ENCODE data around the gene ZNF507. TPM values are rescaled to one million over a fixed set of nuclear protein-coding genes. Genes with fewer than 3 reads are reported as not detected.

Gene ZNF507
- total and polyA plus RNA-seq, 12 donors: 2.7 to 26.6 (median 17.4) TPM

- ATAC-seq (no peak), DNase-seq (no peak)
- intact Hi-C loops (cut with DNase I): no loop called here
- Histone ChIP-seq H3K36me3 (no peaks in the 10 kb centered on the region), H3K9me3 (no peaks in the 10 kb centered on the region), H3K4me3 (no peak overlapping the region), H3K4me1 (no peaks in the 10 kb centered on the region), H3K27me3 (peaks cover 0 to 54% (median 21%) of the 10 kb centered on the region in 7 donors), H3K27ac (no peak overlapping the region)
- 47 to 53% methylated on average over 6 of the region's 6 CpGs for WGBS, 2 donors
- no peak for TF ChIP-seq CTCF (IDR thresholded peaks at IDR 0.05)
Measured at GRCh38 chr19:32313569-32314265, 31.7 kb upstream of the ZNF507 start.

GRCh38 chr19:32316034-32316433 is 29.4 kb upstream of the ZNF507 start:
- no peak for DNase-seq
- no peaks in the 10 kb centered on the region for H3K4me1 ChIP-seq
- H3K27ac ChIP-seq: no peak overlapping the region
- ATAC-seq: no peak
- H3K9me3 ChIP-seq: no peaks in the 10 kb centered on the region
- 72 to 73% methylated on average over 6 of the region's 6 CpGs for WGBS, 2 donors
- no peak overlapping the region for H3K4me3 ChIP-seq
- no peak for TF ChIP-seq CTCF (IDR thresholded peaks at IDR 0.05)
- H3K27me3 ChIP-seq: peaks cover 0 to 54% (median 9%) of the 10 kb centered on the region in 7 donors
- intact Hi-C loops (cut with DNase I): no loop called here
- H3K36me3 ChIP-seq: no peaks in the 10 kb centered on the region

GRCh38 chr19:32317086-32317485 is 28.3 kb upstream of the ZNF507 start:
- TF ChIP-seq CTCF (IDR thresholded peaks at IDR 0.05): no peak
- Histone ChIP-seq H3K4me1 (no peaks in the 10 kb centered on the region), H3K36me3 (no peaks in the 10 kb centered on the region), H3K4me3 (no peak overlapping the region), H3K27me3 (peaks cover 0 to 57% (median 8%) of the 10 kb centered on the region in 7 donors), H3K9me3 (no peaks in the 10 kb centered on the region), H3K27ac (no peak overlapping the region)
- no peak for ATAC-seq
- DNase-seq: no peak
- intact Hi-C loops (cut with DNase I): no loop called here
- WGBS, 2 donors: 59 to 67% methylated on average over 1 of the region's 1 CpG

- Histone ChIP-seq H3K4me3 (no peak overlapping the region), H3K9me3 (no peaks in the 10 kb centered on the region), H3K27me3 (peaks cover 0 to 60% (median 3%) of the 10 kb centered on the region in 7 donors), H3K36me3 (no peaks in the 10 kb centered on the region), H3K4me1 (no peaks in the 10 kb centered on the region), H3K27ac (no peak overlapping the region)
- WGBS, 2 donors: 29 to 35% methylated on average over 5 of the region's 5 CpGs
- ATAC-seq: peak in 2 of 8 donors; percentile 51 to 56
- intact Hi-C loops (cut with DNase I): no loop called here
- no peak for DNase-seq
- TF ChIP-seq CTCF (IDR thresholded peaks at IDR 0.05): peak in 4 of 9 donors; percentile 30 to 40 (median 34)
Measured at GRCh38 chr19:32318884-32319520, 26.4 kb upstream of the ZNF507 start.
